K562 (cell line): ENCODE data around the gene TTC39B.

ENCODE experiments used
- ATF6 ChIP-seq: sonication (generic); formaldehyde crosslinking; IDR thresholded peaks from 2 replicates; pipeline ENCODE4 v1.4.0; 2020; ENCODE audit warnings: mild to moderate bottlenecking, missing genetic modification reagents
- BRD9 ChIP-seq: fragments of 450-650 bp; IDR thresholded peaks from 2 replicates; pipeline ENCODE4 v1.6.1; 2018; ENCODE audit warnings: low read depth; ENCODE audit not compliant: partially characterized antibody
- CHD1 ChIP-seq: fragments of 200-600 bp; sonication (generic); IDR thresholded peaks from one replicate; pipeline ENCODE4 v1.6.1; 2012; ENCODE audit warnings: mild to moderate bottlenecking, moderate library complexity, low read length, inconsistent platforms
- CTCF ChIP-seq, 3 experiments: IDR thresholded peaks in 2 of 3; conservative IDR thresholded peaks in 1 of 3; 2 replicates each; pipeline ENCODE4 v1.5.1; 2011 to 2012; ENCODE audit warnings: low read length in 3 of 3, mild to moderate bottlenecking in 3 of 3, control low read depth in 2 of 3, improper control_type of control experiment in 1 of 3, inconsistent platforms in 1 of 3, low read depth in 1 of 3, mixed read lengths in 1 of 3, moderate library complexity in 1 of 3; ENCODE audit not compliant: insufficient read depth in 2 of 3
- EHMT2 ChIP-seq: fragments of 450-650 bp; IDR thresholded peaks from 2 replicates; pipeline ENCODE4 v1.6.1; 2018; ENCODE audit warnings: antibody characterized with exemption
- EZH2 ChIP-seq: IDR thresholded peaks from 2 replicates; pipeline ENCODE4 v1.6.1; 2012; ENCODE audit warnings: low read depth, mild to moderate bottlenecking, inconsistent platforms, low read length, borderline replicate concordance
- KDM1A ChIP-seq, 2 experiments: fragments of 450-650 bp; IDR thresholded peaks; 2 replicates each; pipeline ENCODE4 v1.6.1; 2016; ENCODE audit warnings: mild to moderate bottlenecking in 2 of 2
- POLR2A ChIP-seq: fragments of 450-650 bp; conservative IDR thresholded peaks from 2 replicates; pipeline ENCODE4 v1.6.1; 2016
- TCFL5 ChIP-seq: fragments of 250-450 bp; sonication (Bioruptor Pico); conservative IDR thresholded peaks from 2 replicates; pipeline ENCODE4 v1.6.1; 2021; ENCODE audit warnings: mild to moderate bottlenecking, moderate library complexity, matching md5 sums
- ZNF77 ChIP-seq: fragments of 250-450 bp; sonication (Bioruptor Pico); IDR thresholded peaks from 2 replicates; pipeline ENCODE4 v1.5.0; 2020

GRCh38 chr9:15248621-15249020 is 58.4 kb downstream of the TTC39B start:
- TF ChIP-seq EZH2 (no peak), EHMT2 (no peak), KDM1A (IDR thresholded peaks at IDR 0.05) (no peak), CTCF (IDR thresholded peaks at IDR 0.05 in 2 of 3, conservative IDR thresholded peaks at IDR 0.05 in 1 of 3; ENCODE audit: insufficient read depth in 2 of 3, low read depth in 1 of 3, low read length in 3 of 3) (no peak), TCFL5 (CRISPR knock-in tag) (no peak), ZNF77 (no peak), POLR2A (no peak), ATF6 (CRISPR knock-in tag) (no peak), BRD9 (no peak), CHD1 (no peak)
